Activated CD4-positive, alpha-beta T cell treated with anti-CD3 and anti-CD28 coated beads, Interleukin-2, Interleukin-6, amounts not matched to agents 100 ng/mL and 50 ng/mL, durations not matched to agents 16 hours and 8 hours (primary cell): ENCODE data around the gene GID8.

Experiments used
- DNase-seq: peaks from one replicate; pipeline ENCODE4 v3.0.0-alpha.2; 2020

The GID8 gene

DNA sequence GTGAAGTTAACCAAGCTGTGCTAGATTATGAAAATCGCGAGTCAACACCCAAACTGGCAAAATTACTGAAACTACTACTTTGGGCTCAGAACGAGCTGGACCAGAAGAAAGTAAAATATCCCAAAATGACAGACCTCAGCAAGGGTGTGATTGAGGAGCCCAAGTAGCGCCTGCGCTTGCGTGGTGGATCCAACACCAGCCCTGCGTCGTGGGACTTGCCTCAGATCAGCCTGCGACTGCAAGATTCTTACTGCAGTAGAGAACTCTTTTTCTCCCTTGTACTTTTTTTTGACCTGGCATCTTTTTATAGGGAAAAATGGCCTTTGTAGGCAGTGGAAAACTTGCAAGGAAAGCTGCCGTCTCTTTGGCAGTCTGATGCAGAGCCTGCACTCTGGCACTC, 6.8 kb downstream of the GID8 start:
- no peak for DNase-seq

DNA sequence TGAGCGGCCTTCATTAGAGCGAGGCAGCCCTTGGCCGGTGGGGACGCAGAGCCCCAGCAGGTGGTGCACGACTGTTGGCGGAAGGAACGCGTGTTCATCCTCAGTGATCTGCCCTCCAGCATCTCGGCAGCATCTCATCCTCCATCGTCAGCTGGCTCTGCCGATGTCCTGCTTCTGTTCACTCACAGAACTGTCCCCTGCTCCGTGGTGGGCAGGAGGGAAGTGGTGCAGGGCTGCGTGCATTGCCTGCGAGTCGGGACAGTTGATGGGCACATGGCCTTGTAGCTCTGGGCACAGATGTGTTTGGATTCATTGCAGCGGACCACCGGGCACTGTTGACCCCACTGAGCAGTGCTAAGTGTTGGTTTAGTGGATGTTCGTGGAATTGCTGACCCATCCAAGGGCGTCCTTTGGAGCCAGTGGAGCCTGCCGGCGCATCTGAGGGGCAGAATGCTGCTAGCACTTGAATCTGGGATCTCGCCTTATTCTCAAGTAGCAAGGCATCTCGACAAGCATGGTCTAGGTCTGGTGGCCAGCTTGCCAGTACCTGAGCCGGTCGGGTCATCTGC, 7.9 kb downstream of the GID8 start:
- no peak for DNase-seq

DNA sequence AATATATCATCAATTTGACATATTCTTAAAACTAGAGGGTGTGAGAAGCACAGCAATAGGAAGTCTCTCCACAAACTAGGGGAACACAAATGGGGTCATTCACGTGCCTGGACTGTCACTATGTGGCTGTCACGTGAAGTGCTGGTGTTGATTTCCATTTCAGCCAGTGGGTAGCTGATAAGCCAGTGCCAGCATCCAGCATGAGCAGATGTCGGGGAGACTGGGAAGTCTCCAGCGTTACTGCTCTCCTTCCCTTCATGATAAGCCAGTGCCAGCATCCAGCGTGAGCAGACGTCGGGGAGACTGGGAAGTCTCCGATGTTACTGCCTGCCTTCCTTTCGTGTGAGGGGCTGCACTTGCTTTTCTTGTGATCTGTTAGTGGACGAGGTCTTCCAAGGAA, 9.0 kb downstream of the GID8 start:
- DNase-seq: no peak

DNA sequence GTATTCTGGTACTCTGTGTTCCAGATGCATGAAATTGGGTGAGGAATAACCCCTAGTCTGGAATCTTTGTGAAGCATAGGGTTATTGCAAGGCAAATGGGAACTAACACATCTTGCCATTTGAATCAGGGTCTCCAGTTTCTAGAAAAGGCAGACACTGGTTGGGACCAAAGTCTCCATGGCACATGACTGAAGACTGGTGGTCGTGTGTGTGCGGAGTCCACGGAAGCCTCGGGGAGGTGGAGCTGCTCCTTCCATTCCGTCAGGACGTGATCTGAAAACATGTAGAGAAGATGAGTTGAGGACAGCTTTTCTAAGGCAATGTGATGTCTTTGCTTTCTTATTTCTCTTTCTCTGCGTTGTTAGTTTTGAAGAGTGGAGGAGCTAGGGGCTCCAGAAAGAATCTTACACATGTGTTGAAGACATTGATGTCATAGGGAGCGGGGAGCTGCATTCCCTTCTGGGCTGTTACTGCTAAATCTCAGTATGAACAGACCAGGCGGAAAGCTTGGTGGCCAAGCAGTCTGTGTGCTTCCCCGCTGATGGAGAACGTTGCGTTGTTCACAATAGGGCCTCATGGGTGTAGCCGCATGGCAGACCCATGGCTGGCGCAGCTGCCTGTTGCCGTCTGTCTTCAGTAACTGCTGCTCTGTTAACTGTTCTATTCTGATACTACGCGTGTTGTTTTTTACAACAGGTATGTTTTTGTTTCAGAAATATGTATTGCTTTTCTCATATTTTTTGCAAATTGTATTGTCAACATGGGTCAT, 9.8 kb downstream of the GID8 start:
- no peak for DNase-seq

DNA sequence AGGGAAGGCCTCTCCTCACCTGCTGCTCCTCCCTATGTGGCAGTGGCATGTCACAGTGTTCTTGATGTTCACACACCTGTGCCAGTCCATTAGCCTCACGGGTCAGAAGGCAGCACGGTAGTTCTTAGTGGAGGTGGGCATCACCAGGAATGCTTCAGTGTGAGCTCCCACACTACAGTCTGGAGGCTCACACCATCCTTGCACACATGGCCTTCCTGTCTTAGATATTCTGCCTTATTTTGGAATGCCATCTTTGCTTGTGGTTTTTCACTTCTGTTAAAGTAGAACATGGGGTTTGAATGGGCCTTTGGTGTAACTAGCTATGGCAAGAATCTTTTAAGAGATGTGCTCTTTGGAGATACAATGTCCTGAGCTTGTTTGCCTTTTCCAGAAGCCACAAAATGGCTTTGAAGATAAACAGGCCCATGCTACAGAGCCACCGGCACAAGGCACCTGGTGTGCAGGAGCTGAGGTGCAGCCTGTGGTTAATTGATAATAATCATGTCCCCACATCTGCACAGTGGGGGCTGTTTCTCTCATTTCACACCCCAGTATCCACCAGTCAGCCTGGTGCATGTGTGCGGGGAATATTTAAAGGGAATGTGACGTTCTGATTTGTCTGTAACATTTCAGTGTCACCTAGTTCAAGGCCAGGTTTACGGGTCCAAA, 11.3 kb downstream of the GID8 start:
- no peak for DNase-seq

DNA sequence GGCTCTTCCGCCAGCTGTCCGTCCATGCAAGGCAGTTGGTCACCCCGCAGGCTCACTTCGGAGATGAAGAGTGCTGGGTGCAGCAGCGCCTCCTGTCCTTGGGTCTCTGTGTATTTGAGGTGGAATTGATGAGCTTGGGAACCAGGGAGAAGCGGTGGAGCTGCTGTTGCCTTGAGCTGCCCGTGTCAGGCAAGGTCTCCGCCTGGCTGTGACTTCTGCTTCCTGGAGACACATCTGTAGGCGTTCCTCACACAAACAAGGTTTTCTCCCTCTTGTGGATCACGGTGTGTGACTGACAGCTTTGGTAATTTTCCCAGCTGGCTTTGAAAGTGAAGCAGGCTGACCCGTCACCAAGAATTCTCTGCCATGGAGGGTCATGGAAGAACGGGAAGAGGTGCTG, 12.0 kb downstream of the GID8 start:
- no peak for DNase-seq

DNA sequence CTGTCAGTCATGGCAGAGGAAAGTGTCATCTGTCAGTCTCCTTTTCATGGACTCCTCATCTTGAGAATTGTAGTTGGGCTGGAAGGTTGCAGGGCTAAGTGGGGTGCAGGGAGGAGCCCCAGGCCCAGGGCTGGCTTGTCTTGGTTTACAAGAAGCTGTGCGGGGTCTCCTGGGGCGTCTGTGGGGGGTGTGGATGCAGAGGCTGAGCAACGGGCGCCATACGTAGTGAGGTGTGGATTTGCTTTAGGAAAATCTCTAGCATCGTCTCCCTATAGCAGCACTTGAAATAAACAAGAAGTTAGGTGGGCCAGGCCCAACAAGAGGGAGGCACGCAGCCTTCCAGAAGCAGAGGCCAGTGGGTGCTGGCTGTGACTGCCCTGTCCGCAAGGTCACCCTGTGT, 12.8 kb downstream of the GID8 start:
- no peak for DNase-seq

DNA sequence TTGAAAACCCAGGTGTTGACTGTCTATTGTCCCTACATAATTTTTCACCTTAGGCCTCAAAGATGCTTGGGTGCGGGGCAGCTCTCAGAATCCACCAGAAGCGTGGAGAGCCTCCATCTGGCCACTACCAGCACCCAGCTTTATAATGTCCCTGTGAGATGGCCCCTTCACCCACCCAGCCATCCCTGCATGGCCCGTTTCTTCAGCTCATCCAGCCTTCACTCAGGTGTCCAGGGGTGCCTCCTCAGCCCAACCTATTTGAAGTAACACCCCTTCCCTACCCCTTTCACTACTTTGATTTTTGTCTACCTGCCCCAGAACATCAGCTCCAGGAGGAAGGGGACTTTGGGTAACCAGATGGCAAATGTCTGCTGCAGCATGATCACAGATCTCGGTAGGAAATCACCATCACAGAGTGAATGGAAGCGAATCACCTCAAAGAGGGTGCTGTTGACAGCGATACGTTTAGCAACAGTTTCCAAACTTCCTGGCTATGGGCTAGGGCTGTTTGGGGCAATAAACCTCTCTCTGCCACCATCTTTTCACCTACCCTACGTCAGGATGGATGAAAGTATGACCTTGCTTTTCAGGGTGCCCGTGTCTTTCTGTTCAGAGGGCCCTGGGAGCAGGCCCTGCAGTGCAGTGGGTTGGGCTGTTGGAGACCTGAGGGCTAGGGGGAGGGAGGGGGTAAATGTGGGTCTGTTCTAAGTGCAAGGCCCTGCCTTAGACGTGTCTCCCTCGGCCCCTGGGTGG, 13.4 kb downstream of the GID8 start:
- DNase-seq: no peak

DNA sequence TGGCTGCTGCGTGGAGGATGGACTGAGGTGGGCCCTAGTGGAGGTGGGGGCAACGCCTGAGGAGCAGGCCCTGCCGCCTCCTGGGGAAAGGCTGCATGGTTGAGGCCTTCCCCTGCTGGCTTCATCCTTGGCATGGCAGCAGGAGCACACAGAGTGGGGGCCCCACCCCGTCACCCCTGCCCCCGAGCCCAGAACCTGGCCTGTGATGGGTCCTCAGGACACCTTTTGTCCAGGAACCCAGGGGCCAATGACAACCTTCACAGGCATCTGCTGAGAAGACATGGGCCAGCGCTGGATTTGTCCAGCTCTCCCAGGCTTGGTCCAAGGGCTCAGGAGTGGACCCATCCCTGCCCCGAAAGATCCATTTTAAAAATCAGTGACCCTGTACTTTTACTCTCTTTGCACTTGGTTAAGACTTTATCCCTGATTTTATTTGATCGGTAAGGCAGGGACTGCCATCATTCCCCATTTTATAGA, 14.0 kb downstream of the GID8 start:
- no peak for DNase-seq

DNA sequence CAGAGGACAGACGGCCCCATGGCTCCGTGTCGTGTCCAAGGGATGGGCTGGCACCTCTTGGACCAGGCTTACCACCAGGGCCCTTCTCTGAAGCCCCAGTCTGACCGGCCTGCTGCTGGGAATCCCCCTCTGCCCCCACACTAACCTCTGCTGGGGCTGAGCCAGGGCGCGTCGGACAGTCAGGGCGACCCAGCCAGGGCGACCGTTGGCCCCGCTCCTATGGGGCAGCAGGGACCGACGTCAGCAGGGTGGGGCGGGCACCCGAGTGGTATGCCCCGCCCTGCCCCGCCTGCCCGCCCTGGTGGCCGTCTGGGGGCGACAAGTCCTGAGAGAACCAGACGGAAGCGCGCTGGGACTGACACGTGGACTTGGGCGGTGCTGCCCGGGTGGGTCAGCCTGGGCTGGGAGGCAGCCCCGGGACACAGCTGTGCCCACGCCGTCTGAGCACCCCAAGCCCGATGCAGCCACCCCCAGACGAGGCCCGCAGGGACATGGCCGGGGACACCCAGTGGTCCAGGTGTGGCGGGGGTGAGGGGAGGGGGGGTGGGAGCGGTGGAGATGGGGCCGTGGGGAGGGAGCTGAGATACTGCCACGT, 14.5 kb downstream of the GID8 start, which contains the start of gene SLC17A9:
TSS of gene SLC17A9 (plus strand) at position 337 of the 595 bp plus-strand sequence. CDS start at position 459, 122 bp downstream.
- DNase-seq: peak; percentile 59

DNA sequence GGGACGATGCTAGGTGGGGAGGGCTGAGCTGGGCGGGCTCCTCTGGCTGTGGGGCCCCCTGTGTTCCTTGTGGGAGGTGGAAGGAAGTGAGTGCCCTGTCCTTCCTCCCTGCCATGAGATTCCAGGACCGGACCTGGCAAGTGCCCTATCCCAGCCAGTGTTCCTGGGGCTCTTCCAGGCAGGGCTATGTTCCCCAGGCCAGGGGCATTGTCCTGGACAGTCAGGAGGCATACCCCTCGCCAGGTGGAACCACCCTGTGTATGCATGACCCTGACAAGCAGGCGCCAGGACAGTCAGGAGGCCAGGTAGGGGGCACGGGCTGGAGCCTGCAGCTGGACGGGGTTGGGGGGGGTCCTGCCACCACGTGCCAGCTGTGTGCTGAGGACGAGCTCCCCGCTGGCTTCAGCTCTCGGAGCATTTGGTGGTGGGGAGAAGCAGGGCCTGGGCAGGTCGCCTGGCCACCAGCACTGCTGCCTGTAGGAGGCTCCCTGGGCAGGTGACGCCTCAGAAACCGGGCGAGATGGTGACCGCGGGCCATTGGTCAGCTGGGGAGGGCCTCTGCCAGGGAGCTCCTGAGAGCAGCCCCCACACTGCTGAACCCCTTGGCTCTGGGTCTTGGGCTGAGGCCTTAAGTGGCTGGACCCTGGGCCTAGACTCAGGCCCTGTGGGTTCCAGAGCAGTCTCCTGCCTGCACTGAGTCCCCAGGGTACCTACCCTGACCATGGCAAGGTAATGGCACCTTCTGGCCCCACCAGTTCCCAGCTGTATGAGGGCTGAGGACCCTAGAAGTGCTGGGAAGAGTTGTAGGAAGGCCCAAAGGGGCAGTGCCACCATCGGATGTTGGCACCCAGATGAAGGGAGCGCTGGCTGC, 15.3 kb downstream of the GID8 start:
- DNase-seq: no peak

DNA sequence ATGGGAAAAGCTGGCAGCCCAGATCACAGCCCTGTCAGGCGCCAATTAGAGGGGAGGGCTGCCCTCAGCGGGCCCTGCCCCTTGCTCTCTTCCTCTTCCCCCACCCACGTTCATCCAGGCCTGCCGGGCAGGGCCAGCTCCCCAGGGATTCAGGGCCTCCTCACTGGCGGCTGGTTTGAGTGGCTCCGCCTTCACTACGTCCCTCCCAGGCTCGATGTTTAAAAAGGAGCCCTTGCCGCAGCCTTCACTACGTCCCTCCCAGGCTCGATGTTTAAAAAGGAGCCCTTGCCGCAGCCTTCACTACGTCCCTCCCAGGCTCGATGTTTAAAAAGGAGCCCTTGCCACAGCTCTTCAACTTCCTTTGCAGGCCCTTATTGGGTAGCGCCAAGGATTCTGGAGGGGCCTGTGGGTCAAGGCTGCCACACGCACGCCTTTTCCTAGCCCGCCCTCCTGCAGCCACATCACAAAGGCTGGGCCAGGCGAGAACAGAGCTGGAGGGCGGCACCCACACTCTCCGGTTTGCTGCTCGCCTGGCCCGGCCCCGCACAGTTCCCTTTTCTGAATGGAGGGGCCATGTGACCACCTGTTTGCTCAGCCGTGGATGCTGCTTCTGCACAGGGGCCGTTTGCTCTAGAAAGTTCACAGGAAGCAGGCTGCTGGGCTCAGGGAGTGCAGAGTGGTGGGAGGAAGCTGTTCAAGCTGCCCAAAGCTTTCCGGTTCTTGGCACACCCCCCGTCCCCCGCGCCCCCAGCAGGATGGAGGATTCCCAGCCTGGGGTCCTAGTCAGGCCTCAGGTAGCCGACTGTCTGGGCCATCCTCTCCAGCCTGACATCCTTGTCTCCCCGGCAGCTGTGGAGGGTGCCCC, 16.1 kb downstream of the GID8 start:
- peak; percentile 53 for DNase-seq

DNA sequence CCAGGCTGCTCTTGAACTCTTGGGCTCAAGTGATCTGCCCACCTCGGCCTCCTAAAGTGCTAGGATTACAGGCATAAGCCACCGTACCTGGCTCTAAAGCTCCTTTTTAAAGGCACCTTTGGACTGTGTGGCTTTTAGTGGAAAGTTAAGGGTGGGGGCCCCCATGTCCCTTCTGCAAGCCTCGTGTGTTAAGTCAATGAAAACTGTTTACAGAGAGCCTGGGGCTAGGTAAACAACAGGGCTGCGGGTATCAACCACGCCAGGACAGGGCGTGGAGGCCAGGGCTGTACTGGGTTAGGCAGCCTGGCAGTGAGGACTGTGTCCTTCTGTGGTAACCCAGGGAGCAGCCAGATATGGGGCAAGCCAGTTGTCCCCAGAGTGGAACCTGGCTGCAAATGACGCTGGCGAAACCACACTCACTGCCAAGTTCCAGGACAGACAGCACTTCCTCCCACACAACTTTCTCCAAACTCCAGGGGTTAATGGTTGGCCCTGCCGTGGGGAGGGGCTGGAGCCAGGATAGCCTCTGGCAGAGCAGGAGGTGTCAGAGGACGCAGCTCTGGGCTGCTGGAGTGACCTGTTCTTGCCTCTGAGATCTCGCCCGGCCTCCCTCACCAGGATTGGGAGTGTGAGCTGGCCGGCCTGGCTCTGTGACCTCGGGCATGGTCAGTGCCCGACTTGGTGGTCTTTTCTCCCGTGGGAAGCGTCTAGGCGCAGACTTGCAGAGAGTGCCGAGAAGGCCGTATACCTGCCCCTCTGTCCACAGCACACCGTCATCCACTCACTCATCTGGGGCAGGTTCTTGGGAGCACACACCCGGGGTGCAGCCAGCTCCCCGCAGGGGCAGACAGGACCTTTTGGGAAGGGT, 17.8 kb downstream of the GID8 start:
- no peak for DNase-seq

DNA sequence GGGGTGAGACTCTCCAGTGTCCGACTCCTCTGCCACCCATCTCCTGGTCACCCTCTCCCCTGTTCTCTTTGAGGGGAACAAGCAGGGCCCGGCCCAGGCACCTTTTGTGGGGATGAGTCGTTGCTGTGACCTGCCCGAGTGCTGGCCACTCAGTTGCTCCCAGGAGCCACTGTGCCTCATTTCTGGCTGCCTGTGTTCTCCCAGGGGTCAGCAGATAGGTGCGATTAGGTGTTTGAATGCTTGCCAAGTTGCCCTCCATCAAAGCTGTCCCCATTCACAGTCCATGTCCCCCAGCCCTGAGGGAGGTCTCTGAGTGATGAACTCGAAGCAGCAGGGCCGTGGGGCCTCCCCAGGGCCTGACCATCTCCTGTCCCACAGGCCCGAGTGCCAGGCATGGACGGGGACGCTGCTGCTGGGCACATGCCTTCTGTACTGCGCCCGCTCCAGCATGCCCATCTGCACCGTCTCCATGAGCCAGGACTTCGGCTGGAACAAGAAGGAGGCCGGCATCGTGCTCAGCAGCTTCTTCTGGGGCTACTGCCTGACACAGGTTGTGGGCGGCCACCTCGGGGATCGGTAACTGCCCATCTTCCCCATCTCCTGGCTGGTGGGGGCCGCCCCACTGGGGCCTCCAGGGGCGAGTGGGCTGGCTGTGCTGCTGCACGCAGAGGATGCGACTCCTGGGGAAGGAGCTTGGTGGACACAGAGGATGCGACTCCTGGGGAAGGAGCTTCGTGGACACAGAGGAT, 18.6 kb downstream of the GID8 start:
- no peak for DNase-seq

DNA sequence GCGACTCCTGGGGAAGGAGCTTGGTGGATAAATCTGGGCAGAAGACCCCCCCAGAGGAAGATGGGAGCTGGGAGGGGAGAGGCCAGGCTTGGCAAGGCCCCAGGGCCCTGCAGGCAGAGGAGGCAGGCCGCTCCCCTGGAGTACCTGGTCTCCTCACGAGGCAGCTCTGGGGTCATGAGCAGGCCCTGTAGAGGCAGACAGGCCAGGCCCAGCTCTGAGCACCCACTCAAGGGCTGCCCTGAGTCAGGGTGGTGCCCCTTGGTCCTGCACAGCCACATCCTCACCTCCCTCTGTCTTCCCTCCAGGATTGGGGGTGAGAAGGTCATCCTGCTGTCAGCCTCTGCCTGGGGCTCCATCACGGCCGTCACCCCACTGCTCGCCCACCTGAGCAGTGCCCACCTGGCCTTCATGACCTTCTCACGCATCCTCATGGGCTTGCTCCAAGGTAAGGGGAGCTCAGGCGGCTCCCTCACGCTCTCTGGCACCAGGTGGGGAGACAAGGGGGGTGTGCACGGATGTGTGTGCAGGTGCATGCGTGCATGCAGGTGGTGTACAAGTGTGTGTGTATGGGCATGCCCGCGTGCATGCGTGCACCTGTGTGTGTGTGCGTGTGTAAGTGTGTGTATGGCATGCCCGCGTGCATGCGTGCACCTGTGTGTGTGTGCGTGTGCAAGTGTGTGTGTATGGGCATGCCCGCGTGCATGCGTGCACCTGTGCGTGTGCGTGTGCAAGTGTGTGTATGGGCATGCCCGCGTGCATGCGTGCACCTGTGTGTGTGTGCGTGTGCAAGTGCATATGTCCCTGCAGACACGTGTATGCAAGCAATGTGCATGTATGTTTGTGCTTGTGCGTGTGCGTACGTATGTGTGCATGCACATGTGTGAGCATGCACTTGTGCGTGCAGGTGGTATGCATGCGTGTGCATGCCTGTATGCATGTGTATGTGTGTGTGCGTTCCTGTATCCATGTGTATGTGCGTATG, 19.5 kb downstream of the GID8 start:
- no peak for DNase-seq

DNA sequence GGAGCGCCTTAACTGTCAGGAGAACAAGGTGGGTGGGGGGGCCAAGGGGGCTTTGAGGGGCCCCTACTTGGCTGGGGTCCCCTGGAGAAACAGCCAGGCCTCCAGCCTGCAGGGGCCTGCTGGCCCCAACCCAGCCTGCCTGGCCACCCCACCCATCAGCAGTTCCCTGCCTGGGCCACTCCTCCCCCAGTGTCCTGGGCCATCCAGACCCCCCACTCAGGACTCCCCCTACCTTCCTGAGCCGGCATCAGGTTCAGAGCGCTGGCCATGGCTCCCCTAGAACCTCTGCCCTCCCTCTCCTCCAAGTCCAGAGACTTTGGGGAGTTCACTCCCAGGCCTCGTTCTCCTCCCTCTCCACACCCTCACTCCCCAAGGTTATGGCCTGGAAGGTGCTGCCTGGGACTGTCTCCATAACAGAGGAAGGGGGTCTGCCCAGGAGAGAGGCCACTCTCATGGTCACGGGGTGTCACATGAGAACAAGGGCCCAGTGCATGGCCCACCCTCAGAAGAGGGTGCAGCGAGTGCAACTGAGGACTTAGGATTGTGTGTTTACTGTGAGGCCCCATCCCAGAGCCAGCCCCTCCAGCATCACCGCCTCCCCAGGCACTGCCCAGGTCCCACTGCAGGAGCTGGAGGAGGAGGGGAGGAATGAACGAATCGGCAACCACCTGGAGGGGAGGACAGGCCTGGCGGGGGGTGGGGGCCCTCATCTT, 20.6 kb downstream of the GID8 start:
- no peak for DNase-seq
